OCI-LY1 (cell line): ENCODE data around the gene ELMO1.

ENCODE experiments used
- H2AFZ ChIP-seq: fragments of 200-600 bp; sonication (generic), shearing (Covaris generic); 2 replicates; pipeline ENCODE4 v1.6.0; 2014; ENCODE audit warnings: antibody characterized with exemption, mild to moderate bottlenecking, low read length
- H3F3A ChIP-seq: fragments of 200-600 bp; sonication (generic), shearing (Covaris generic); 2 replicates; pipeline ENCODE4 v1.6.0; 2014; ENCODE audit warnings: mild to moderate bottlenecking, antibody characterized with exemption, low read length, moderate library complexity; ENCODE audit not compliant: insufficient read depth
- H3K27ac ChIP-seq: fragments of 200-600 bp; sonication (generic); 2 replicates; pipeline ENCODE4 v1.5.1; 2014; ENCODE audit warnings: low read length, mixed run types, mild to moderate bottlenecking, low read depth; ENCODE audit not compliant: poor library complexity, severe bottlenecking
- H3K27me3 ChIP-seq: fragments of 200-600 bp; sonication (generic); 2 replicates; pipeline ENCODE4 v1.6.0; 2014; ENCODE audit warnings: antibody characterized with exemption, mild to moderate bottlenecking, low read length, moderate library complexity; ENCODE audit not compliant: insufficient read depth
- H3K36me3 ChIP-seq: fragments of 200-600 bp; sonication (generic); 2 replicates; pipeline ENCODE4 v1.6.1; 2014; ENCODE audit warnings: mild to moderate bottlenecking, antibody characterized with exemption, low read length, moderate library complexity, mixed read lengths; ENCODE audit not compliant: insufficient read depth
- H3K4me1 ChIP-seq: fragments of 200-600 bp; sonication (generic); 2 replicates; pipeline ENCODE4 v1.5.1; 2014; ENCODE audit warnings: mild to moderate bottlenecking, low read length, moderate library complexity; ENCODE audit not compliant: insufficient read depth, severe bottlenecking
- H3K4me2 ChIP-seq: fragments of 200-600 bp; sonication (generic), shearing (Covaris generic); 2 replicates; pipeline ENCODE4 v1.6.1; 2014; ENCODE audit warnings: low read length
- H3K4me3 ChIP-seq: fragments of 200-600 bp; sonication (generic); 2 replicates; pipeline ENCODE4 v1.5.1; 2014; ENCODE audit warnings: low read length, low read depth, mild to moderate bottlenecking, mixed read lengths; ENCODE audit not compliant: poor library complexity, severe bottlenecking
- H3K79me2 ChIP-seq: fragments of 200-600 bp; shearing (Covaris generic); 2 replicates; pipeline ENCODE4 v1.6.1; 2016; ENCODE audit warnings: mixed run types, low read length, mixed read lengths; ENCODE audit not compliant: insufficient read depth
- H3K9ac ChIP-seq: fragments of 200-600 bp; sonication (generic), shearing (Covaris generic); 2 replicates; pipeline ENCODE4 v1.6.1; 2014; ENCODE audit warnings: mild to moderate bottlenecking, low read length, mixed read lengths
- H3K9me2 ChIP-seq: fragments of 200-600 bp; sonication (generic), shearing (Covaris generic); 2 replicates; pipeline ENCODE4 v1.6.1; 2014; ENCODE audit warnings: low read depth, mild to moderate bottlenecking, low read length, mixed read lengths
- H3K9me3 ChIP-seq: fragments of 200-600 bp; shearing (Covaris generic); 2 replicates; pipeline ENCODE4 v1.6.1; 2014; ENCODE audit warnings: low read length, mixed read lengths
- H4K20me1 ChIP-seq: fragments of 200-600 bp; sonication (generic), shearing (Covaris generic); 2 replicates; pipeline ENCODE4 v1.6.0; 2016; ENCODE audit warnings: mild to moderate bottlenecking, low read length; ENCODE audit not compliant: insufficient read depth
- CTCF ChIP-seq: fragments of 200-600 bp; sonication (generic), shearing (Covaris generic); IDR thresholded peaks from 2 replicates; pipeline ENCODE4 v1.5.1; 2017; ENCODE audit warnings: mild to moderate bottlenecking, antibody characterized with exemption, low read length, moderate library complexity, mixed read lengths
- EZH2 ChIP-seq: fragments of 200-600 bp; sonication (generic), shearing (Covaris generic); IDR thresholded peaks from 2 replicates; pipeline ENCODE4 v1.8.0; 2017; ENCODE audit warnings: borderline replicate concordance, mixed run types, mild to moderate bottlenecking, antibody characterized with exemption, low read length, moderate library complexity, mixed read lengths

The ELMO1 gene

GRCh38 chr7:37323966-37324365, 124.7 kb downstream of the ELMO1 start:
- peaks cover 84% of the 10 kb centered on the region for H3K79me2 ChIP-seq
- no peaks in the 10 kb centered on the region for H3K9me3 ChIP-seq
- peaks cover 6% of the 10 kb centered on the region; the same call in 1 of the 2 replicates for H4K20me1 ChIP-seq
- no peak overlapping the region for H3K9ac ChIP-seq
- H3K4me1 ChIP-seq, result peaks cover 15% of the 10 kb centered on the region
- no peak for TF ChIP-seq CTCF
- TF ChIP-seq EZH2, result no peak
- no peaks in the 10 kb centered on the region for H3K9me2 ChIP-seq
- peaks cover 65% of the 10 kb centered on the region for H3K36me3 ChIP-seq
- H3K27ac ChIP-seq, result no peak overlapping the region
- H3K4me2 ChIP-seq, result no peak overlapping the region
- no peaks in the 10 kb centered on the region for H3F3A ChIP-seq
- no peak overlapping the region for H3K4me3 ChIP-seq
- H2AFZ ChIP-seq, result no peak overlapping the region
- no peaks in the 10 kb centered on the region for H3K27me3 ChIP-seq

- no peaks in the 10 kb centered on the region for H3K9me2 ChIP-seq
- no peak overlapping the region for H2AFZ ChIP-seq
- peaks cover 59% of the 10 kb centered on the region for H3K36me3 ChIP-seq
- H3K4me2 ChIP-seq, result no peak overlapping the region
- H3K27me3 ChIP-seq, result no peaks in the 10 kb centered on the region
- no peak overlapping the region for H3K27ac ChIP-seq
- H3K79me2 ChIP-seq, result peaks cover 84% of the 10 kb centered on the region
- H3K4me3 ChIP-seq, result no peak overlapping the region
- peaks cover 3% of the 10 kb centered on the region; the same call in 1 of the 2 replicates for H4K20me1 ChIP-seq
- H3K9ac ChIP-seq, result no peak overlapping the region
- no peaks in the 10 kb centered on the region for H3K9me3 ChIP-seq
- TF ChIP-seq CTCF (no peak), EZH2 (no peak)
- no peaks in the 10 kb centered on the region for H3F3A ChIP-seq
- H3K4me1 ChIP-seq, result peaks cover 27% of the 10 kb centered on the region
Observed at GRCh38 chr7:37322831-37323230, 125.8 kb downstream of the ELMO1 start.

GRCh38 chr7:37320848-37321468, 127.7 kb downstream of the ELMO1 start:
- Histone ChIP-seq H3K79me2 (peaks cover 86% of the 10 kb centered on the region), H3K9me2 (no peaks in the 10 kb centered on the region), H4K20me1 (no peaks in the 10 kb centered on the region), H3K9me3 (no peaks in the 10 kb centered on the region), H3K27ac (no peak overlapping the region), H3K4me2 (no peak overlapping the region), H3K36me3 (peaks cover 57% of the 10 kb centered on the region), H3F3A (no peaks in the 10 kb centered on the region), H3K4me1 (peaks cover 45% of the 10 kb centered on the region), H3K27me3 (no peaks in the 10 kb centered on the region), H3K4me3 (no peak overlapping the region), H2AFZ (no peak overlapping the region), H3K9ac (no peak overlapping the region)
- TF ChIP-seq EZH2, result no peak
- TF ChIP-seq CTCF, result no peak
